Measurements from ENCODE around the gene CCDC181. TPM values are rescaled to one million over a fixed set of nuclear protein-coding genes. Genes with fewer than 3 reads are reported as not detected.
A peak's percentile ranks its signal among the peaks of the same experiment; 100 is the strongest.

The CCDC181 gene
- total RNA-seq, 1 donor from 2014 or later = 0.90 TPM

DNA sequence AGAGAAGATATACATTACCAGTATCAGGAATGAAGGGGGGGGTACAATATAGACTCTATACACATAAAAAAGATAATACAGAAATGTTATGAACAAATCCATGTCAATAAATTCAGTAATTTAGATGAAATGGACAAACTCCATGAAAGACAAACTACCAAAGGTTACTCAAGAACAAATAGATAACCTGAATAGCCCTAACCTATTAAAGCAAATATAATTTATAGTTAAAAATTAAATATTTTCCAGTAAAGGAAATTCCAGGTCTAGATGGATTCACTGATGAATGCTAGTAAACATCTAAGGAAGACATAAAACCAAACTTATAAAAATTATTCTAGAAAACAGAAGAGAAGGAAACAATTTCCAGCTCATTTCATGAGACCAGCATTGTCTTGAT, 46.1 kb downstream of the CCDC181 start:
- peaks cover 23% of the 10 kb centered on the region for H3K36me3 Mint-ChIP-seq (ENCODE audit: low read depth)
- no peaks in the 10 kb centered on the region for H3K9me3 Mint-ChIP-seq (ENCODE audit: low read depth)

DNA sequence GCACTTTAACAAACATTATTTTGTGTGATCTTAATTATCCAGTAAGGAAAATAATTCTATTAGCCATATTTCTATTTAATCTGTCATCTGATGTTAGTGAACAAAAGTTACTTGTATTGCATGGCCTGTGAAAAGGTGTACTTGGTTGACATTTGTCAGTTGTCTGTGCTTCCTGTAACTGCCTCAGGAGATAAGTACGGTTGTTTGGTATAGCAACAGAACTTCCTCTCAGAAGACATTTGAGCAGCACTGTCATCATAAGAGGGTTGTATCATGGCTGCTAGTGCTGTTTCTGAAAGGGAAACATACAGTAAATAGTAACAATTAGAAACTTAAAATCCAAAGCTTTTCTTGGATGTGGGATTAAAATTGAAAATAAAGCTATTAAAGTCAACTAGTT, 55.9 kb downstream of the CCDC181 start:
- H3K4me3 Mint-ChIP-seq (ENCODE audit: unreplicated experiment) = no peak overlapping the region
- peaks cover 9% of the 10 kb centered on the region for H3K36me3 Mint-ChIP-seq (ENCODE audit: low read depth)
- no peaks in the 10 kb centered on the region for H3K9me3 Mint-ChIP-seq (ENCODE audit: low read depth)
- no peak overlapping the region for H3K27ac Mint-ChIP-seq (ENCODE audit: unreplicated experiment)
- no peaks in the 10 kb centered on the region for H3K27me3 Mint-ChIP-seq (ENCODE audit: low read depth)
- TF ChIP-seq, protein P1, sequence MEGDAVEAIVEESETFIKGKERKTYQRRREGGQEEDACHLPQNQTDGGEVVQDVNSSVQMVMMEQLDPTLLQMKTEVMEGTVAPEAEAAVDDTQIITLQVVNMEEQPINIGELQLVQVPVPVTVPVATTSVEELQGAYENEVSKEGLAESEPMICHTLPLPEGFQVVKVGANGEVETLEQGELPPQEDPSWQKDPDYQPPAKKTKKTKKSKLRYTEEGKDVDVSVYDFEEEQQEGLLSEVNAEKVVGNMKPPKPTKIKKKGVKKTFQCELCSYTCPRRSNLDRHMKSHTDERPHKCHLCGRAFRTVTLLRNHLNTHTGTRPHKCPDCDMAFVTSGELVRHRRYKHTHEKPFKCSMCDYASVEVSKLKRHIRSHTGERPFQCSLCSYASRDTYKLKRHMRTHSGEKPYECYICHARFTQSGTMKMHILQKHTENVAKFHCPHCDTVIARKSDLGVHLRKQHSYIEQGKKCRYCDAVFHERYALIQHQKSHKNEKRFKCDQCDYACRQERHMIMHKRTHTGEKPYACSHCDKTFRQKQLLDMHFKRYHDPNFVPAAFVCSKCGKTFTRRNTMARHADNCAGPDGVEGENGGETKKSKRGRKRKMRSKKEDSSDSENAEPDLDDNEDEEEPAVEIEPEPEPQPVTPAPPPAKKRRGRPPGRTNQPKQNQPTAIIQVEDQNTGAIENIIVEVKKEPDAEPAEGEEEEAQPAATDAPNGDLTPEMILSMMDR (IDR thresholded peaks at IDR 0.05) = no peak
- DNase-seq (ENCODE audit: low spot score) = no peak
- peaks cover 15% of the 10 kb centered on the region for H3K4me1 Mint-ChIP-seq (ENCODE audit: low read depth)

More for the DNA sequence above, 46.1 kb downstream of the CCDC181 start:
- Mint-ChIP-seq H3K4me1 (ENCODE audit: low read depth) (no peaks in the 10 kb centered on the region), H3K27ac (ENCODE audit: unreplicated experiment) (no peak overlapping the region), H3K27me3 (ENCODE audit: low read depth) (no peaks in the 10 kb centered on the region), H3K4me3 (ENCODE audit: unreplicated experiment) (no peak overlapping the region)
- TF ChIP-seq, protein P1 (IDR thresholded peaks at IDR 0.05) = no peak
- no peak for DNase-seq (ENCODE audit: low spot score)

DNA sequence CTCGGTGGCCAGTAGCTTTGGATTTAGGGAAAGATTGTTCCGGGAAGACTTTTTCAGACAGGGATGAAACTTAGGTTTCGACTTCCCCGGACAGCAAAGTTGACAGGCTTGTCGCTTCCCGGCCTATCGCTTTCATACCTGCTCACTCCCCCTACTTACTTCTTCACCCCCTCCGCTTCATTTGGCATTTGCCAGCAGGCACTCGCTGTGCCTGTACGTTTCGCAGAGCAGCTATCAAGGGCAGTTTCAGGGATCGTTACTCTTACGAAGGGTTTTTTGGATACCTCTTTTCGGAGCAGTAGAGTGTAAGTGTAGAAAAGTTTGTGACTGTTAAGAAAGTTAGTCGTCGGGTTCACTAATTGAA, 58.9 kb downstream of the CCDC181 start:
- Mint-ChIP-seq H3K9me3 (ENCODE audit: low read depth) (peaks cover 3% of the 10 kb centered on the region), H3K36me3 (ENCODE audit: low read depth) (peaks cover 12% of the 10 kb centered on the region), H3K27ac (ENCODE audit: unreplicated experiment) (no peak overlapping the region), H3K27me3 (ENCODE audit: low read depth) (no peaks in the 10 kb centered on the region), H3K4me1 (ENCODE audit: low read depth) (peaks cover 27% of the 10 kb centered on the region), H3K4me3 (ENCODE audit: unreplicated experiment) (no peak overlapping the region)
- DNase-seq (ENCODE audit: low spot score) = no peak
- TF ChIP-seq, protein P1 (IDR thresholded peaks at IDR 0.05) = peak; percentile 22

DNA sequence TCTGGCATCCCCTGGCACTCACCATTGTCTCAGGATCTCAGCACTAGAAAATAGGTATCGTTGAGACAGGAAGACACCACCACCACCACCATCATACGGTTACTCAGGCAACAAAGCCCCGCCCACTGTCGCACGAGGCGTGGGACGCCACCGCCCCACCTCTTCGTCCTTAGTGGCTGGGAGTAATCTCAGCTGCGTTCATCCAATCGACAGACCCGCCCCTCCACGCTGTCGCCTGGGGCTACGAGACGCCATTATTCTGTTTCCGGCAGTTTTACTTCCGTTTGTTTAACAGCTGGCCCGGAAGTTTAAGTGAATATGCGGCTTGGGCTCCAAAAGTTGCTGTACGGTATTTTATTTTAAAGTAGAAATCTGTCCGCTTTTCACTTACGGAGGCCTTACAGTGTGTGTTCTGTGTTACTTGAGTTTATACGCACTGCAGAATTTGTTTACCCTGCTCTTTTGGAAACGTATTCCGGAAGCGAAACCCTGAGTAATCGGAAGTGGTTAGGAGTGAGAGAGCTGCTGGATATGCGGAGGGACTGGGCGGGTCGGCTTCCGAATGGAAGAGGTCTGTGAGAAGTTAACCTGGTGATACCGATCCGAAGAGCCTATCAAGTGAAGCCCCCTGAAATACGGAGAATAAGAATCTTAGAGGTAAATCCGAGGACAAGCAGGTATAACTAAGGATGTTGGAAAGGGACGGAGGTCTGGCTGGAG, 59.4 kb downstream of the CCDC181 start, which contains the start of the genes BLZF1 and NME7:
TSS of gene BLZF1 (plus strand) at position 510 of the 720 bp plus-strand sequence. CDS start 1,328 bp downstream, outside the sequence.
TSS of gene NME7 (minus strand) at position 112 of the 720 bp plus-strand sequence. CDS start at position 25, 87 bp downstream.
- H3K4me1 Mint-ChIP-seq (ENCODE audit: low read depth) = peaks cover 32% of the 10 kb centered on the region
- peaks cover 10% of the 10 kb centered on the region for H3K36me3 Mint-ChIP-seq (ENCODE audit: low read depth)
- H3K27me3 Mint-ChIP-seq (ENCODE audit: low read depth) = no peaks in the 10 kb centered on the region
- H3K9me3 Mint-ChIP-seq (ENCODE audit: low read depth) = peaks cover 3% of the 10 kb centered on the region
- H3K27ac Mint-ChIP-seq (ENCODE audit: unreplicated experiment) = peak within 1 kb of the TSS; percentile 49
- DNase-seq (ENCODE audit: low spot score) = peak; percentile 96
- TF ChIP-seq, protein P1 (IDR thresholded peaks at IDR 0.05) = no peak
- H3K4me3 Mint-ChIP-seq (ENCODE audit: unreplicated experiment) = no peak within 1 kb of the TSS

DNA sequence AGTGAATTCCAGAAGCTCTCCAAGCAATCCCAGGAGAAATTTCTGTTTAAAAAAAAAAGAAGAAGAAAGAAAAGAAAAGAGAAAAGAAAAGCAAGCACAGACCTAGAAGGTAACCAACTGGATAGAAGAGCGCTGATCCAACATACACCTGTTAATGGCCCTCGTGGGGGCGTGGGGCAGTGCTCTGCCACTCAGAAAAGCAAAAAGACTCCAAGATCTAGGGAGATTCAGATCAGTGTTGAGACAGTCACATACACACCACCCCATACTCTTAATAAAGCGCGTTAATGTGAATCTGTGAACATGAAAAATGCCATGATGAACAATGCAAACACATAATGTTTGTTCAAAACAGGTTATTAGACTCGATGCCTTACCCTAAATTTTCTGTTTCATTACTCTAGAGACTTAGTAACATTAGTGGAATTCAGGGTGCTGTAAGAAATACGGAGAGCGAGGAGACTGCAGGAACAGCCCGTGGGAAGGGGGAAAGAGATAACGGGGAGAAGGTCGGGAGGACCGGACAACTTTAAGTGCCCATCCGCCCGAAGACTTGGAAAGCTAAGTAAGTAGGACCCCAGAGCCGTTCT, 60.1 kb downstream of the CCDC181 start:
- H3K9me3 Mint-ChIP-seq (ENCODE audit: low read depth) = peaks cover 3% of the 10 kb centered on the region
- peaks cover 38% of the 10 kb centered on the region for H3K4me1 Mint-ChIP-seq (ENCODE audit: low read depth)
- H3K36me3 Mint-ChIP-seq (ENCODE audit: low read depth) = peaks cover 10% of the 10 kb centered on the region
- DNase-seq (ENCODE audit: low spot score) = no peak
- no peak overlapping the region for H3K4me3 Mint-ChIP-seq (ENCODE audit: unreplicated experiment)
- no peak overlapping the region for H3K27ac Mint-ChIP-seq (ENCODE audit: unreplicated experiment)
- no peaks in the 10 kb centered on the region for H3K27me3 Mint-ChIP-seq (ENCODE audit: low read depth)
- TF ChIP-seq, protein P1 (IDR thresholded peaks at IDR 0.05) = no peak

All from chondrocyte (in vitro differentiated cells).